Psoas muscle (tissue), 8 donors: ENCODE measurements around the gene MYOC. TPM values are rescaled to one million over a fixed set of nuclear protein-coding genes. Genes with fewer than 3 reads are reported as not detected.
A peak's percentile ranks its signal among the peaks of the same experiment; 100 is the strongest.

Experiments used
- ATAC-seq, 4 donors: fragments of 200-7000 bp; cut with Tn5 transposase; one replicate each; pipeline ENCODE4 v1.9.1; 2020; ENCODE audit warnings: moderate library complexity in 3 of 4, mild to moderate bottlenecking in 2 of 4
- DNase-seq, 2 donors: peaks; one replicate each; pipeline ENCODE4 v3.0.0-alpha.2; 2020
- H3K27ac ChIP-seq: fragments of 200-600 bp; one replicate; pipeline ENCODE4 v1.8.0; 2022
- H3K27me3 ChIP-seq, 3 donors: fragments of 200-600 bp in 1 of 3; one replicate each; pipeline versions ENCODE4 v1.6.1 to v1.8.0; 2013 to 2022; ENCODE audit warnings: low read length in 2 of 3, mild to moderate bottlenecking in 2 of 3, moderate library complexity in 1 of 3; ENCODE audit not compliant: insufficient read depth in 3 of 3
- H3K36me3 ChIP-seq, 2 donors: fragments of 200-600 bp in 1 of 2; one replicate each; pipeline versions ENCODE4 v1.6.1 to v1.8.0; 2013 to 2022; ENCODE audit warnings: low read depth in 1 of 2, mild to moderate bottlenecking in 1 of 2, moderate library complexity in 1 of 2; ENCODE audit not compliant: insufficient read depth in 1 of 2
- H3K4me1 ChIP-seq: fragments of 200-600 bp; one replicate; pipeline ENCODE4 v1.8.0; 2022
- H3K4me3 ChIP-seq: fragments of 200-600 bp; one replicate; pipeline ENCODE4 v1.8.0; 2022; ENCODE audit warnings: mild to moderate bottlenecking
- H3K9me3 ChIP-seq: fragments of 200-600 bp; one replicate; pipeline ENCODE4 v1.8.0; 2022
- WGBS, 3 donors: extraction: QIAGEN DNeasy Blood & Tissue Kit; methylation state at CpG; one replicate each; pipeline versions ENCODE4 v1.1.6 to v1.1.7; 2013; 5-methylcytosine and 5-hydroxymethylcytosine counted together
- intact Hi-C, 2 donors: fragments of 100-400 bp; cut with DNase I; formaldehyde crosslinking; loops; one replicate each; pipeline versions ENCODE4 v1.11.0 to v1.14.2; 2022
- polyA plus RNA-seq, 3 donors: library from polyadenylated mRNA; stranded (reverse); fragments of 200-250 nt; gene quantifications; one replicate each; pipeline ENCODE4 v1.2.3, GENCODE V29; 2013
- total RNA-seq, 4 donors: library from RNA; stranded (reverse); fragmentation: NEBNext Ultra II Directional in 2 of 4; extraction: Animal tissue kit (Norgen Biotek cat#: 25700) in 2 of 4; gene quantifications; one replicate each; pipeline versions ENCODE4 v1.2.1 to v1.2.4, GENCODE V29; 2021 to 2023
- TF ChIP-seq, protein P1 (sequence below): fragments of 200-600 bp; IDR thresholded peaks from one replicate; pipeline ENCODE4 v1.8.0; 2022; ENCODE audit warnings: antibody characterized with exemption
- donor health status: healthy with polysubstance abuse.
- donor health status: DM: no; HTN: no; CAD: no; lungs with moderate emphysema.
- donor health status: Bipolar disorder and iron deficiency.
- donor health status: healthy.
- donor health status: DM: yes; HTN: yes; CAD: no.
- donor health status: DM: no; HTN: no; CAD: no.
- donor health status: DM: no; HTN: no; CAD: no.
- donor health status: DM: yes; HTN: yes; CAD: no.

MYOC gene
- total and polyA plus RNA-seq, 7 donors: 1.1 to 12.6 (median 3.1) TPM

GRCh38 chr1:171595324-171595723, 57.2 kb downstream of the MYOC start:
- no peaks in the 10 kb centered on the region for H3K27me3 ChIP-seq
- no peak overlapping the region for H3K4me3 ChIP-seq
- TF ChIP-seq, protein P1, sequence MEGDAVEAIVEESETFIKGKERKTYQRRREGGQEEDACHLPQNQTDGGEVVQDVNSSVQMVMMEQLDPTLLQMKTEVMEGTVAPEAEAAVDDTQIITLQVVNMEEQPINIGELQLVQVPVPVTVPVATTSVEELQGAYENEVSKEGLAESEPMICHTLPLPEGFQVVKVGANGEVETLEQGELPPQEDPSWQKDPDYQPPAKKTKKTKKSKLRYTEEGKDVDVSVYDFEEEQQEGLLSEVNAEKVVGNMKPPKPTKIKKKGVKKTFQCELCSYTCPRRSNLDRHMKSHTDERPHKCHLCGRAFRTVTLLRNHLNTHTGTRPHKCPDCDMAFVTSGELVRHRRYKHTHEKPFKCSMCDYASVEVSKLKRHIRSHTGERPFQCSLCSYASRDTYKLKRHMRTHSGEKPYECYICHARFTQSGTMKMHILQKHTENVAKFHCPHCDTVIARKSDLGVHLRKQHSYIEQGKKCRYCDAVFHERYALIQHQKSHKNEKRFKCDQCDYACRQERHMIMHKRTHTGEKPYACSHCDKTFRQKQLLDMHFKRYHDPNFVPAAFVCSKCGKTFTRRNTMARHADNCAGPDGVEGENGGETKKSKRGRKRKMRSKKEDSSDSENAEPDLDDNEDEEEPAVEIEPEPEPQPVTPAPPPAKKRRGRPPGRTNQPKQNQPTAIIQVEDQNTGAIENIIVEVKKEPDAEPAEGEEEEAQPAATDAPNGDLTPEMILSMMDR: no peak
- no peaks in the 10 kb centered on the region for H3K4me1 ChIP-seq
- H3K9me3 ChIP-seq: no peaks in the 10 kb centered on the region
- DNase-seq: no peak
- ATAC-seq: peak; percentile 39 to 63 (median 48)
- H3K27ac ChIP-seq: no peak overlapping the region
- 60 to 94% (median 75%) methylated on average over 1 of the region's 1 CpG for WGBS, 3 donors
- intact Hi-C loops: no loop called here
- H3K36me3 ChIP-seq: peaks cover 0 to 43% of the 10 kb centered on the region in 2 donors

DNA sequence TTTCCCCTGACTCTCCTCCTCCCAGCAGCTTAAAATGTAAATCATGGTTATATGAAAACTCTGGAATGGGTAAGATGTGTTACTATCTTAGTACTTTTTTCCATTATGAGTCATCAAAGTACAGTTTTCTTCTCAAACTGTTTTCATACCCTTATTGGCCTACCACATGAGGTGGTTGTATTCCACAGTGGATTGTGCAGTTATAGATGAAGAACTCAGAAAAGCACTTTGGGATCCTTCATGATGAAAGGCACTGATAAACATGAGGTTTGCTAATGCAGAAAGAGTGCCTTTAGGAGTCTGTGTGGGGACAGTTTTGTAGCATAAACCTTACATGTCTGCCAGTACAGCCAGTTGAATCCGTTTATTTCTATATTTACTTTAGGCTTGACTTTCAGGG, 62.5 kb downstream of the MYOC start:
- WGBS, 3 donors: 79 to 93% (median 89%) methylated on average over 1 of the region's 1 CpG
- no peak overlapping the region for H3K27ac ChIP-seq
- no peaks in the 10 kb centered on the region for H3K27me3 ChIP-seq
- DNase-seq (no peak), ATAC-seq (no peak)
- TF ChIP-seq, protein P1: no peak
- intact Hi-C loops: no loop called here
- H3K4me1 ChIP-seq: no peaks in the 10 kb centered on the region
- H3K36me3 ChIP-seq: peaks cover 3 to 95% of the 10 kb centered on the region in 2 donors
- no peak overlapping the region for H3K4me3 ChIP-seq
- no peaks in the 10 kb centered on the region for H3K9me3 ChIP-seq

GRCh38 chr1:171588230-171588629, 64.3 kb downstream of the MYOC start:
- DNase-seq (no peak), ATAC-seq (no peak)
- TF ChIP-seq, protein P1: no peak
- H3K27ac ChIP-seq: no peak overlapping the region
- WGBS, 3 donors: 86 to 93% (median 91%) methylated on average over 2 of the region's 2 CpGs
- H3K4me3 ChIP-seq: no peak overlapping the region
- H3K9me3 ChIP-seq: no peaks in the 10 kb centered on the region
- H3K27me3 ChIP-seq: no peaks in the 10 kb centered on the region
- intact Hi-C loops: loop anchor here in 1 of 2 donors (10.0 kb wide), 1 partner anchor 63 kb away; no protein-coding TSS in a partner anchor
- no peaks in the 10 kb centered on the region for H3K4me1 ChIP-seq
- H3K36me3 ChIP-seq: peaks cover 11 to 99% of the 10 kb centered on the region in 2 donors

- DNase-seq (no peak), ATAC-seq (no peak)
- 92 to 96% (median 94%) methylated on average over 9 of the region's 9 CpGs for WGBS, 3 donors
- H3K27ac ChIP-seq: no peak overlapping the region
- H3K27me3 ChIP-seq: no peaks in the 10 kb centered on the region
- H3K4me3 ChIP-seq: no peak overlapping the region
- TF ChIP-seq, protein P1: no peak
- intact Hi-C loops: loop anchor here in 1 of 2 donors (10.0 kb wide), 1 partner anchor 61 kb away; no protein-coding TSS in a partner anchor
- no peaks in the 10 kb centered on the region for H3K9me3 ChIP-seq
- no peaks in the 10 kb centered on the region for H3K4me1 ChIP-seq
- peaks cover 11 to 99% of the 10 kb centered on the region in 2 donors for H3K36me3 ChIP-seq
Measured at GRCh38 chr1:171585715-171586114, 66.8 kb downstream of the MYOC start.

Other genes with a start within 250 kb of the MYOC start
- 10 to 100 TPM; 50.8 to 71.4 (median 65.8) TPM for gene PRRC2C, start 167.2 kb downstream of the MYOC start, total RNA-seq
- 10 to 100 TPM; 12.7 to 20.4 (median 19.1) TPM for gene PRRC2C, start 167.2 kb downstream of the MYOC start, polyA plus RNA-seq
- gene MYOCOS, start 30.4 kb downstream of the MYOC start, total RNA-seq: under 1 TPM in 1 of 4 donors, not detected in 3; 0.10 TPM
- not detected for gene MYOCOS, start 30.4 kb downstream of the MYOC start, polyA plus RNA-seq
- gene VAMP4, start 89.4 kb upstream of the MYOC start, total RNA-seq: 10 to 100 TPM in 1 of 4 donors, 1 to 10 TPM in 3; 5.7 to 10.3 (median 7.9) TPM
- gene VAMP4, start 89.4 kb upstream of the MYOC start, polyA plus RNA-seq: 10 to 100 TPM in 1 of 3 donors, 1 to 10 TPM in 2; 4.6 to 11.3 (median 5.6) TPM
- 10 to 100 TPM; 19.0 to 26.8 (median 23.1) TPM for gene METTL13, start 129.0 kb upstream of the MYOC start, total RNA-seq
- 10 to 100 TPM; 15.0 to 66.4 (median 41.4) TPM for gene METTL13, start 129.0 kb upstream of the MYOC start, polyA plus RNA-seq
- 1 to 10 TPM in 1 of 4 donors, under 1 TPM in 3; 0.52 to 1.0 (median 0.89) TPM for gene DNM3, start 188.8 kb upstream of the MYOC start, total RNA-seq
- gene DNM3, start 188.8 kb upstream of the MYOC start, polyA plus RNA-seq: under 1 TPM; 0.31 to 0.77 (median 0.62) TPM